BLaER1 treated with 17β-estradiol and CSF1 and Interleukin-3, amounts not matched to agents 10 nM and 100 nM (cell line): Measurements from ENCODE around the gene PLXNC1.

Experiments used
- H3K27ac ChIP-seq, 11 experiments: shearing (Covaris generic); formaldehyde crosslinking; 2 replicates each; pipeline ENCODE4 v1.8.1; 2022
- H3K27me3 ChIP-seq, 11 experiments: shearing (Covaris generic); formaldehyde crosslinking; 2 replicates each; pipeline ENCODE4 v1.8.1; 2022
- H3K36me3 ChIP-seq, 11 experiments: shearing (Covaris generic); formaldehyde crosslinking; 2 replicates each; pipeline ENCODE4 v1.8.1; 2022
- H3K4me1 ChIP-seq, 10 experiments: shearing (Covaris generic); formaldehyde crosslinking; 2 replicates each; pipeline ENCODE4 v1.8.1; 2022
- H3K4me2 ChIP-seq, 11 experiments: shearing (Covaris generic); formaldehyde crosslinking; 2 replicates each; pipeline ENCODE4 v1.8.1; 2022
- H3K4me3 ChIP-seq, 10 experiments: shearing (Covaris generic); formaldehyde crosslinking; 2 replicates each; pipeline ENCODE4 v1.8.1; 2022
- H3K9ac ChIP-seq, 11 experiments: shearing (Covaris generic); formaldehyde crosslinking; 2 replicates each; pipeline ENCODE4 v1.8.1; 2022
- H3K9me3 ChIP-seq, 11 experiments: shearing (Covaris generic); formaldehyde crosslinking; replicated peaks in 1 of 11; 2 replicates each; pipeline ENCODE4 v1.8.1; 2022
- H4K20me1 ChIP-seq, 11 experiments: shearing (Covaris generic); formaldehyde crosslinking; 2 replicates each; pipeline ENCODE4 v1.8.1; 2022
- Cebpa-rat ChIP-seq, 11 experiments: shearing (Covaris generic); IDR thresholded peaks; 2 replicates each; pipeline ENCODE4 v1.8.1; 2022

Gene PLXNC1

DNA sequence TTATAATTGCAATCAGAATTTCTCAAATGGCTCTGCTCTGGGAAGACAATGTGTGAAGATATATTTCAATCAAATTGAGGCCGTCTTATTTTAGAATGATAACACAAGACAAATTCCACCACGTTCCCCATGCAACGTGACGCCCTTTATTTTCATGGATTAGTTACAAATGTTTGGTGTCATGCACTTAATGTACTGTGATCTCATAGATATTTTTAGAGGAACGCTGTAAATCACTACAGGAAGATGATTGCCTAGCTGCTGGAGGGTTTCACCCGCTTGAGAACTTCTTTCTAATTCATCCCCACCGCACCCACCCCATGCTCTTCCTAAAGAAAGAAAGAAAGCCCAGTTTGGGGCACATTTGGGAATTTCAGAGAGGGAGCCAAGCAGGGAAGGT is 117.2 kb downstream of the PLXNC1 start:
- peak overlapping the region in 2 of 11 experiments; percentile 71 to 73; a peak in 2 of 22 replicates for H3K27ac ChIP-seq
- 0 out of 22 replicates have a peak, but pooled peaks cover 0 to 4% (median 0%) of the 10 kb centered on the region in 11 experiments for H3K27me3 ChIP-seq
- peaks cover 51 to 70% (median 60%) of the 10 kb centered on the region in 10 experiments for H3K4me1 ChIP-seq
- H4K20me1 ChIP-seq: no peaks in the 10 kb centered on the region
- peaks cover 0 to 11% (median 0%) of the 10 kb centered on the region in 11 experiments; a peak in 5 of 22 replicates for H3K36me3 ChIP-seq
- H3K4me2 ChIP-seq: peak overlapping the region in 7 of 11 experiments; percentile 77 to 90 (median 84); a peak in 11 of 22 replicates
- H3K4me3 ChIP-seq: no peak overlapping the region
- H3K9me3 ChIP-seq: no peaks in the 10 kb centered on the region
- no peak for TF ChIP-seq Cebpa-rat (IDR thresholded peaks at IDR 0.05)
- no peak overlapping the region for H3K9ac ChIP-seq

DNA sequence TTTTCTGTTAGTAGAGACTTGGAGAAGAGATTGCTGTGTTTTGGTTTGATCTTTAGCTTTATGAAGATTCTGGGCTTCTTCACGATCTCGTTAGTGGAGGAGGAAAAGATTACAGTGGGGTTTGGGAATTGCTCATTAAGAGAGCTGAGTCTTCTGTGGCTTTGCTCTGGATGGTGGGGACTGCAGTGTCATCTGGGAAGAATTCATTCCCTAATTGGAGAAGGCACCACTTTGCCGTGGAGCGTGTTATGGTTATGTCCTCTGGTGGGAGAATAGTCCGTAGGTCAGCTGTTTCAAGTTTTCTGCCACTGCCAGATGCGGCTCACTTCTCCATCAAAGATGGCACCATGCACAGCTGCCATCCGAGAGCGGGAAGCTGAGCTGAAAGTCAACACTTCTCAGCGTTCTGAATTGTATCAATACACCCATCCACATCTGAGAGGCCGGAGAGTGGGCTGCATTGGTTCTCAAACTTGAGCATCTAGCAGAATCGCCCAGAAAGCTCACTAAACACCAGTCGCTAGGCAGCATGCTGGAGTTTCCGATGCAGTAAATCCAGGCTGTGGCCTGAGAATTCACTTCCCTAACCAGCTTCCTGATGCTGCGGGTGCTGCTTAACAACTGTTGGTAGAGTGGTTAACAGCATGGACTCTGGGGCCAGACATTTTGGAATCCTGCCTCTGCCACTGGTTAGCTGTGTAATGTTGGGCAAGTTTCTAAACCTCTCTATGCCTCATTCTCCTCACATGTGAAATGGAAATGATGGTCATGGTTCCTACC is 117.8 kb downstream of the PLXNC1 start:
- Histone ChIP-seq H3K36me3 (peaks cover 0 to 5% (median 0%) of the 10 kb centered on the region in 11 experiments; a peak in 1 of 22 replicates), H4K20me1 (no peaks in the 10 kb centered on the region), H3K9me3 (no peaks in the 10 kb centered on the region), H3K4me3 (no peak overlapping the region), H3K4me1 (peaks cover 51 to 70% (median 60%) of the 10 kb centered on the region in 10 experiments), H3K9ac (peak overlapping the region in 2 of 11 experiments; percentile 35 to 53; a peak in 2 of 22 replicates), H3K27me3 (0 out of 22 replicates have a peak, but pooled peaks cover 0 to 4% (median 0%) of the 10 kb centered on the region in 11 experiments), H3K27ac (peak overlapping the region in 10 of 11 experiments; percentile 23 to 73 (median 58); a peak in 19 of 22 replicates), H3K4me2 (peak overlapping the region; percentile 66 to 90 (median 81))
- TF ChIP-seq Cebpa-rat (IDR thresholded peaks at IDR 0.05): no peak

DNA sequence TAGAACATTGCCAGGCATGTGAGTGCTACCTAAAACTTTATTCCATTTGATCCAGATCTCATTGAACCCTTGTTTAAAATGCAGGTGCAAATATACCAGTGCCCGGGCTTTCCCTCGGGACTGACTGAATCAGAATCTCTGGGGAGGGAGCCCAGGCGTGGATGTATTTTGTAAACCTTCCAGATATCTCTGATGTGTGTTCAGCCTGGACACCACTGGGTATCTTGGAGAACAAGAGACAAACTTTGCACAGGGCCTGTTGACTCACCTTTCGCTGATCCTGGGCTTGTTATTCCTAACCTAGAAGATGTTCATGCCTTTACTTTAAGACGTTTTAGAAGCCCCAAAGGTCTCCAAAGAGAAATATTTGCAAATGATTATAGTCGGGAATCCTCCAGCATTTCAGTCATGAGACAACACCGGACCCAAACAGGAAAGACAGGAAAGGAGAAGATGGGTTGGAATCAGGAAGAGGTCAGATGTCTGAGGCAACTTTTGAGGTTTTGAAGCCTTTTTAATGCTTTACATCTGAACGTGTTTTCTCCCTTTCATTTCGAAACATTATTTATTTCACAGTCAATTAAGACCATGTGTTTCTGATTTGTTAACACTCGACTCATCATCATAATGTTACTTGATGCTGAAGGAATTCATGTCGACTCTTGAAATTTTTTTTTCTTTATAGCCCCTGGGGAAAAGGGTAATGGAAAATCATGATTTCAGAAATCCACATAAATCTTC is 118.6 kb downstream of the PLXNC1 start:
- H3K27me3 ChIP-seq: 0 out of 22 replicates have a peak, but pooled peaks cover 0 to 4% (median 0%) of the 10 kb centered on the region in 11 experiments
- H4K20me1 ChIP-seq: no peaks in the 10 kb centered on the region
- H3K4me2 ChIP-seq: peak overlapping the region; percentile 66 to 90 (median 81)
- H3K36me3 ChIP-seq: peaks cover 0 to 5% (median 0%) of the 10 kb centered on the region in 11 experiments; a peak in 1 of 22 replicates
- peak in 1 of 11 experiments; percentile 23; a peak in 1 of 22 replicates for TF ChIP-seq Cebpa-rat (IDR thresholded peaks at IDR 0.05)
- H3K9ac ChIP-seq: peak overlapping the region in 8 of 11 experiments; percentile 22 to 53 (median 38); a peak in 9 of 22 replicates
- H3K4me3 ChIP-seq: peak overlapping the region in 3 of 10 experiments; percentile 0 to 35 (median 4); a peak in 4 of 20 replicates
- H3K9me3 ChIP-seq: no peaks in the 10 kb centered on the region
- H3K27ac ChIP-seq: peak overlapping the region; percentile 25 to 73 (median 60); a peak in 20 of 22 replicates
- H3K4me1 ChIP-seq: peaks cover 47 to 63% (median 55%) of the 10 kb centered on the region in 10 experiments

DNA sequence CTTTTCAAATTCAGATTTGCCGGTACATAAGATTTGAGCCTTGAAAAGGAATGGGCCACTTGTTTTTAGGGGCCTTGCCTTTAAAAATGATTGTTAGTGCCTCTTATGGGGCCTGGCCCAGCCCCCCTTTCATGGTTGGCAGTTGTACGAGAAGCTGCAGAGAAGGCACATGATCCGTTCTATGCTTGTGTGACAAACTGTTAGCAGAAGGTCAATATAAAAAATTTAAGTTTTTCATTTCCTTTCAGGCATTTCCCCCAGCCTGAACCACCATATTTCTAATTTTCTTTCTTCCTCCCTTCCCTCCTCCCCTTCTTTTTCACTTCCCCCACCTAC is 119.1 kb downstream of the PLXNC1 start:
- Histone ChIP-seq H3K9ac (peak overlapping the region in 8 of 11 experiments; percentile 22 to 53 (median 38); a peak in 8 of 22 replicates), H3K27ac (peak overlapping the region; percentile 25 to 73 (median 60); a peak in 19 of 22 replicates), H3K4me1 (peaks cover 42 to 60% (median 50%) of the 10 kb centered on the region in 10 experiments), H3K36me3 (peaks cover 0 to 5% (median 0%) of the 10 kb centered on the region in 11 experiments; a peak in 2 of 22 replicates), H4K20me1 (no peaks in the 10 kb centered on the region), H3K4me3 (peak overlapping the region in 3 of 10 experiments; percentile 0 to 35 (median 4); a peak in 4 of 20 replicates), H3K27me3 (0 out of 22 replicates have a peak, but pooled peaks cover 0 to 4% (median 0%) of the 10 kb centered on the region in 11 experiments), H3K4me2 (peak overlapping the region; percentile 66 to 90 (median 81)), H3K9me3 (no peaks in the 10 kb centered on the region)
- TF ChIP-seq Cebpa-rat (IDR thresholded peaks at IDR 0.05): no peak

DNA sequence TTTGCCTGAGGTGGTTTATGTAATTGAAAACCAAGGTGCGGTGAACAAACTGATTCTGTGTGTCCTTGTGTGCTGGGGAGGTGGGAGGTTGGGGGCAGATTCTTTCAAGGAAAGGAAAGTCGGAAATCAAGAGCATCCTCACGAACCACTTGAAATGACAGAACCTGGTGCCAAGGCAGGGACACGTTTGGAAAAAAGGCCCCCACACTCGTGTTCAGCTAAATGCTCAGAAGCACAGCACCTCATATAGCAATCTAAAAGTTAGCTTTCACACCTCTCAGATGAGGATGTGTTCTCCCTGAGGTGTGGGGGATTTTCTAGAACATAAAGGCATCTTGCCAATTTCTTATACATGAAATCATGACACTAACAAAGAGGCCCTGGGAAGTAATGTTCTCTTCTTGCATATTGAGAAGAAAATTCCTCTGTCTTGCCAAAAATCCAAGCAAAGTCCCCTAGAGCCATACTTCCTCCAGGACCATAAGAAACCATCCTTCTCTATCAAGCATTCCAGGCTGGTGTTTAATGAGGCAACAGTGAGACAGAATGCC is 119.6 kb downstream of the PLXNC1 start:
- Histone ChIP-seq H3K4me2 (peak overlapping the region; percentile 66 to 90 (median 81)), H3K27me3 (0 out of 22 replicates have a peak, but pooled peaks cover 0 to 4% (median 0%) of the 10 kb centered on the region in 11 experiments), H3K4me1 (peaks cover 37 to 57% (median 45%) of the 10 kb centered on the region in 10 experiments), H3K9me3 (no peaks in the 10 kb centered on the region), H3K27ac (peak overlapping the region in 9 of 11 experiments; percentile 25 to 73 (median 62); a peak in 16 of 22 replicates), H3K36me3 (peaks cover 0 to 5% (median 0%) of the 10 kb centered on the region in 11 experiments; a peak in 2 of 22 replicates), H4K20me1 (no peaks in the 10 kb centered on the region), H3K4me3 (0 out of 20 replicates have a peak overlapping the region, but pooled peaks of 1 of the 10 experiments have one; percentile 35), H3K9ac (peak overlapping the region in 4 of 11 experiments; percentile 22 to 43 (median 29); a peak in 3 of 22 replicates)
- TF ChIP-seq Cebpa-rat (IDR thresholded peaks at IDR 0.05): no peak

DNA sequence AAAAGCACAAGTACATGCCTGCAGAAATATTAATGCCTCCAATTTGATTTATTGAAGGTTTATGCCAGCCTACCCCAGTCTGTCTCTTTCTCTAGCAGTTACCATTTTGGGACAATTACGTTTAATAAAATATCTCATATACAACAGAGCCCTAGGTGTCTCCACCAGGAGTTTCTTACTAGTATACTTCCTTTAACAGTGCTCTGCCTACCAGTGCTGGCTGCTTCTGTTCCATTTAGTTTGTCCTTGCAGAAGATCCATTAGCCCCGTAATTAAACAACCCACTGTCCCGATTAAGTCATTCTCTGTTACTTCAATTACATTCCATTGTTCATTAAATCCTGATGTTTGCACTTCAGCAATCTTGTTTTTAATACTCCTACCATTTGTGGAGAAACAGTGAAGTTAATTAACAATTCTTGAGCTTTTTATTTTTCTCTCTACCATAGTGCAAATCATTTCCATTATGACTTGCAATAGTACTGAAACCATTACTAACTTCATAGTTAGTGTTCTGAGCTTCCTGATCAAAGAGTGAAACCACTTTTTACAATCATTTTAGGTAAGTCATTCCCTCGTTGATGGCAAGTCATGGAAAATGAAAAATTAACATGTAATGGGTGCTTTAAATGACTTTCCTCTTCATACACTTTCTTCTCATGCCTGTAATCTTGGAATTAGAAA is 121.1 kb downstream of the PLXNC1 start:
- H3K4me1 ChIP-seq: peaks cover 24 to 42% (median 31%) of the 10 kb centered on the region in 10 experiments
- H3K9ac ChIP-seq: no peak overlapping the region
- peaks cover 0 to 10% (median 0%) of the 10 kb centered on the region in 11 experiments; a peak in 3 of 22 replicates for H3K36me3 ChIP-seq
- H3K4me2 ChIP-seq: no peak overlapping the region
- no peaks in the 10 kb centered on the region for H3K9me3 ChIP-seq
- 0 out of 22 replicates have a peak, but pooled peaks cover 0 to 4% (median 0%) of the 10 kb centered on the region in 11 experiments for H3K27me3 ChIP-seq
- TF ChIP-seq Cebpa-rat (IDR thresholded peaks at IDR 0.05): no peak
- no peaks in the 10 kb centered on the region for H4K20me1 ChIP-seq
- no peak overlapping the region for H3K27ac ChIP-seq
- H3K4me3 ChIP-seq: no peak overlapping the region

DNA sequence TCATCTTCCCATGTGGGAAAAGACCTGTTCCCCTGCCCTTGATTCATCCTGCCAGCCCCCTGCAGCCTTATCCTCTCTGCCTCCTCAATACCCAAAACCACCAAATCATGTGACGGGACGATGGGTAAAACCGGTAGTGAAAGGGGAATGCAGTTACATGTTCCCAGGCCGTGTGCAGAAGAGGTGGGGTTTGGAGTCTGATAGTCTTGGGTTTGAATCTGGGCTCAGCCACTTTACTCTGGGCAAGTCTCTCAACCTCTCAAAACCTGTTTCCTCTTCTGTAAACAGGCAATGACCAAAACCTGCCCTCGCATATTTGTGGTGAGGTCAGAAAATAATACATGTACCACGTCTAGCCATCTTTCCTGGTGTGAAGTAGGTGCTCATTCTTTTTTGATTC is 123.0 kb downstream of the PLXNC1 start:
- Histone ChIP-seq H4K20me1 (no peaks in the 10 kb centered on the region), H3K9ac (no peak overlapping the region), H3K9me3 (no peaks in the 10 kb centered on the region), H3K4me2 (no peak overlapping the region), H3K4me3 (no peak overlapping the region), H3K4me1 (peaks cover 20 to 26% (median 23%) of the 10 kb centered on the region in 10 experiments), H3K27ac (no peak overlapping the region), H3K36me3 (peaks cover 0 to 17% (median 0%) of the 10 kb centered on the region in 11 experiments; a peak in 4 of 22 replicates), H3K27me3 (no peaks in the 10 kb centered on the region)
- TF ChIP-seq Cebpa-rat (IDR thresholded peaks at IDR 0.05): no peak
